OCI-LY1 (cell line): ENCODE results near the gene NDUFAF8.

Experiments used
- EZH2 ChIP-seq: fragments of 200-600 bp; sonication (generic), shearing (Covaris generic); IDR thresholded peaks from 2 replicates; pipeline ENCODE4 v1.8.0; 2017; ENCODE audit warnings: borderline replicate concordance, mixed run types, mild to moderate bottlenecking, antibody characterized with exemption, low read length, moderate library complexity, mixed read lengths
- TF ChIP-seq, protein P1 (sequence below): fragments of 200-600 bp; sonication (generic), shearing (Covaris generic); IDR thresholded peaks from 2 replicates; pipeline ENCODE4 v1.5.1; 2017; ENCODE audit warnings: mild to moderate bottlenecking, antibody characterized with exemption, low read length, moderate library complexity, mixed read lengths

DNA sequence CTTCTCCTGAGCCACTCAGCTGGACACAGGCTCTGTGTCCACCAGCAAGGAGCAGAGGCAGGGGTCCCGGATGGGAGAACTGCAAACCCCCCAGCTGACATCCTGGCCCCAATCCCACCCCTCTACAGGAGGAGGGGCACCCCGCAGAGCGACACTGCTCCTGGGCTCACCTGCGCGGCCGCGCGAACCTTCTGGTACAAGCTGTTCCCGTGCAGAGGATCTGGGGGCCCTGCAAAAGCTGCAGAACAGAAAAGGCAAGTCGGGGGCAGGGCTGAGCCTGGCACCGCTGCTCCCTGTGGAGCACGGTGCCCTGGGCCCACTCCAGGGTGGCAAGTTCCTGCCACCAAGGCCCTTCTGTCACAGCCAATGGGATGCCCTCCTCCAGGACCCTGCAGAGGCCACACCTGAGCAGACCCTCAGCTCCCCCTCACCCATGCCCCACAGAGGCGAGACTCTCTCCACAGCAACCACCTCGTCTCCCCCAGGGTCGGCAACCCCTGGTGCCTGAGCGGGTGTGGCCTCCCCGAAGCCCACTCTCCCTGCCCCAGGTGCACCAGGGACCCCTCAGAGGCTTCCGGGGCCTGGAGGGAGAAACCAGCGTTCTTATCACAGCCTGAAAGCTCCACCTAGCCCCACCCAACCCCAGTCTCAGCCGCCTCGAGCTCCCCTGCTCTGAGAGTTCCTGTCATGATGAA lies 5.2 kb upstream of the NDUFAF8 start:
- TF ChIP-seq, protein P1, sequence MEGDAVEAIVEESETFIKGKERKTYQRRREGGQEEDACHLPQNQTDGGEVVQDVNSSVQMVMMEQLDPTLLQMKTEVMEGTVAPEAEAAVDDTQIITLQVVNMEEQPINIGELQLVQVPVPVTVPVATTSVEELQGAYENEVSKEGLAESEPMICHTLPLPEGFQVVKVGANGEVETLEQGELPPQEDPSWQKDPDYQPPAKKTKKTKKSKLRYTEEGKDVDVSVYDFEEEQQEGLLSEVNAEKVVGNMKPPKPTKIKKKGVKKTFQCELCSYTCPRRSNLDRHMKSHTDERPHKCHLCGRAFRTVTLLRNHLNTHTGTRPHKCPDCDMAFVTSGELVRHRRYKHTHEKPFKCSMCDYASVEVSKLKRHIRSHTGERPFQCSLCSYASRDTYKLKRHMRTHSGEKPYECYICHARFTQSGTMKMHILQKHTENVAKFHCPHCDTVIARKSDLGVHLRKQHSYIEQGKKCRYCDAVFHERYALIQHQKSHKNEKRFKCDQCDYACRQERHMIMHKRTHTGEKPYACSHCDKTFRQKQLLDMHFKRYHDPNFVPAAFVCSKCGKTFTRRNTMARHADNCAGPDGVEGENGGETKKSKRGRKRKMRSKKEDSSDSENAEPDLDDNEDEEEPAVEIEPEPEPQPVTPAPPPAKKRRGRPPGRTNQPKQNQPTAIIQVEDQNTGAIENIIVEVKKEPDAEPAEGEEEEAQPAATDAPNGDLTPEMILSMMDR: no peak
- TF ChIP-seq EZH2: no peak
